GM19238 (cell line): ENCODE measurements around the gene SHISA9.

Experiments
- DNase-seq: peaks from one replicate; pipeline ENCODE4 v3.0.0; 2011; ENCODE audit warnings: low spot score; ENCODE audit not compliant: insufficient read length

The SHISA9 gene

GRCh38 chr16:13014476-13014875 is 113.1 kb downstream of the SHISA9 start:
- no peak for DNase-seq

GRCh38 chr16:13018026-13018425 is 116.6 kb downstream of the SHISA9 start:
- DNase-seq: no peak

GRCh38 chr16:13021996-13022395 is 120.6 kb downstream of the SHISA9 start:
- no peak for DNase-seq

GRCh38 chr16:13029786-13030185 is 128.4 kb downstream of the SHISA9 start:
- DNase-seq: no peak

GRCh38 chr16:13030769-13031168 is 129.4 kb downstream of the SHISA9 start:
- DNase-seq: no peak

- DNase-seq: no peak
These were observed 131.5 kb downstream of the SHISA9 start for GRCh38 chr16:13032911-13033310.

GRCh38 chr16:13036600-13036999 is 135.2 kb downstream of the SHISA9 start:
- no peak for DNase-seq

GRCh38 chr16:13038591-13038990 is 137.2 kb downstream of the SHISA9 start:
- DNase-seq: no peak

GRCh38 chr16:13039526-13039925 is 138.1 kb downstream of the SHISA9 start:
- DNase-seq: no peak

GRCh38 chr16:13041180-13041579 is 139.8 kb downstream of the SHISA9 start:
- no peak for DNase-seq

GRCh38 chr16:13041646-13042290 is 140.4 kb downstream of the SHISA9 start:
- DNase-seq: no peak

GRCh38 chr16:13042291-13042685 is 140.9 kb downstream of the SHISA9 start:
- DNase-seq: no peak

GRCh38 chr16:13046061-13046821 is 144.8 kb downstream of the SHISA9 start:
- no peak for DNase-seq

- no peak for DNase-seq
These were observed 145.9 kb downstream of the SHISA9 start for GRCh38 chr16:13047276-13047675.

- DNase-seq: no peak
These were observed 148.3 kb downstream of the SHISA9 start for GRCh38 chr16:13049688-13050087.

- no peak for DNase-seq
These were observed 151.0 kb downstream of the SHISA9 start for GRCh38 chr16:13052431-13052830.

GRCh38 chr16:13055480-13055879 is 154.1 kb downstream of the SHISA9 start:
- DNase-seq: no peak

- DNase-seq: no peak
These were observed 155.2 kb downstream of the SHISA9 start for GRCh38 chr16:13056607-13057006.

- no peak for DNase-seq
These were observed 159.5 kb downstream of the SHISA9 start for GRCh38 chr16:13060932-13061331.

- no peak for DNase-seq
These were observed 160.3 kb downstream of the SHISA9 start for GRCh38 chr16:13061691-13062090.

- DNase-seq: no peak
These were observed 160.8 kb downstream of the SHISA9 start for GRCh38 chr16:13062219-13062618.

GRCh38 chr16:13063457-13063856 is 162.1 kb downstream of the SHISA9 start:
- DNase-seq: no peak

GRCh38 chr16:13064821-13065220 is 163.4 kb downstream of the SHISA9 start:
- no peak for DNase-seq
